GM10266 (cell line): ENCODE data around the gene PEMT.

ENCODE experiments used
- DNase-seq: peaks from one replicate; pipeline ENCODE4 v3.0.0; 2012; ENCODE audit errors: extremely low spot score
- CTCF ChIP-seq: IDR thresholded peaks from 2 replicates; pipeline ENCODE4 v1.5.1; 2012; ENCODE audit warnings: mild to moderate bottlenecking, low read depth; ENCODE audit not compliant: control insufficient read depth, insufficient read depth; ENCODE audit errors: missing control alignments

Gene PEMT

GRCh38 chr17:17562146-17562511, 29.4 kb downstream of the PEMT start:
- no peak for DNase-seq
- TF ChIP-seq CTCF: no peak

GRCh38 chr17:17561408-17562145, 29.9 kb downstream of the PEMT start:
- DNase-seq: no peak
- no peak for TF ChIP-seq CTCF

GRCh38 chr17:17560975-17561374, 30.5 kb downstream of the PEMT start:
- TF ChIP-seq CTCF: no peak
- DNase-seq: no peak

- DNase-seq: no peak
- no peak for TF ChIP-seq CTCF
These were observed 31.3 kb downstream of the PEMT start for GRCh38 chr17:17560167-17560566.

- no peak for DNase-seq
- TF ChIP-seq CTCF: no peak
These were observed 32.3 kb downstream of the PEMT start for GRCh38 chr17:17559164-17559563.

- no peak for DNase-seq
- no peak for TF ChIP-seq CTCF
These were observed 33.1 kb downstream of the PEMT start for GRCh38 chr17:17558431-17558830.

GRCh38 chr17:17557796-17558195, 33.7 kb downstream of the PEMT start:
- TF ChIP-seq CTCF: no peak
- no peak for DNase-seq
